ENCODE measurements around the gene SOHLH2.

Gene SOHLH2

GRCh38 chr13:36131222-36131930 lies 83.0 kb downstream of the SOHLH2 start, which contains the start of gene DCLK1:
TSS of gene DCLK1 (minus strand) at chr13:36131382.
- Histone ChIP-seq H3F3A (ENCODE audit: insufficient read depth, low read length) (no peaks in the 10 kb centered on the region), H3K9ac (ENCODE audit: low read length) (no peak within 1 kb of the TSS), H3K27ac (ENCODE audit: low read depth, low read length, poor library complexity, severe bottlenecking) (no peak within 1 kb of the TSS), H3K9me2 (ENCODE audit: low read depth, low read length) (no peaks in the 10 kb centered on the region), H3K79me2 (ENCODE audit: insufficient read depth, low read length) (no peaks in the 10 kb centered on the region), H3K4me2 (ENCODE audit: low read length) (no peak within 1 kb of the TSS), H3K4me1 (ENCODE audit: insufficient read depth, low read length, severe bottlenecking) (no peaks in the 10 kb centered on the region), H3K27me3 (ENCODE audit: insufficient read depth, low read length) (no peaks in the 10 kb centered on the region), H3K4me3 (ENCODE audit: low read depth, low read length, poor library complexity, severe bottlenecking) (no peak within 1 kb of the TSS), H3K36me3 (ENCODE audit: insufficient read depth, low read length) (no peaks in the 10 kb centered on the region), H2AFZ (ENCODE audit: low read length) (no peak within 1 kb of the TSS), H4K20me1 (ENCODE audit: insufficient read depth, low read length) (no peaks in the 10 kb centered on the region), H3K9me3 (ENCODE audit: low read length) (no peaks in the 10 kb centered on the region)
- no peak for TF ChIP-seq CTCF (IDR thresholded peaks at IDR 0.05; ENCODE audit: low read length)
- TF ChIP-seq EZH2 (IDR thresholded peaks at IDR 0.05; ENCODE audit: borderline replicate concordance, low read length): no peak

GRCh38 chr13:36130552-36131221 lies 83.7 kb downstream of the SOHLH2 start:
- Histone ChIP-seq H3K4me1 (ENCODE audit: insufficient read depth, low read length, severe bottlenecking) (no peaks in the 10 kb centered on the region), H3K4me3 (ENCODE audit: low read depth, low read length, poor library complexity, severe bottlenecking) (no peak overlapping the region), H3K36me3 (ENCODE audit: insufficient read depth, low read length) (no peaks in the 10 kb centered on the region), H4K20me1 (ENCODE audit: insufficient read depth, low read length) (no peaks in the 10 kb centered on the region), H2AFZ (ENCODE audit: low read length) (no peak overlapping the region), H3K79me2 (ENCODE audit: insufficient read depth, low read length) (no peaks in the 10 kb centered on the region), H3K27me3 (ENCODE audit: insufficient read depth, low read length) (no peaks in the 10 kb centered on the region), H3K9ac (ENCODE audit: low read length) (no peak overlapping the region), H3F3A (ENCODE audit: insufficient read depth, low read length) (no peaks in the 10 kb centered on the region), H3K9me2 (ENCODE audit: low read depth, low read length) (no peaks in the 10 kb centered on the region), H3K27ac (ENCODE audit: low read depth, low read length, poor library complexity, severe bottlenecking) (no peak overlapping the region), H3K4me2 (ENCODE audit: low read length) (no peak overlapping the region), H3K9me3 (ENCODE audit: low read length) (no peaks in the 10 kb centered on the region)
- TF ChIP-seq CTCF (IDR thresholded peaks at IDR 0.05; ENCODE audit: low read length) (no peak), EZH2 (IDR thresholded peaks at IDR 0.05; ENCODE audit: borderline replicate concordance, low read length) (no peak)

GRCh38 chr13:36130193-36130551 lies 84.2 kb downstream of the SOHLH2 start:
- no peaks in the 10 kb centered on the region for H3K36me3 ChIP-seq (ENCODE audit: insufficient read depth, low read length)
- no peak for TF ChIP-seq CTCF (IDR thresholded peaks at IDR 0.05; ENCODE audit: low read length)
- no peak for TF ChIP-seq EZH2 (IDR thresholded peaks at IDR 0.05; ENCODE audit: borderline replicate concordance, low read length)
- no peaks in the 10 kb centered on the region for H3K9me3 ChIP-seq (ENCODE audit: low read length)
- no peak overlapping the region for H3K4me3 ChIP-seq (ENCODE audit: low read depth, low read length, poor library complexity, severe bottlenecking)
- H3K9ac ChIP-seq (ENCODE audit: low read length): no peak overlapping the region
- H3K4me1 ChIP-seq (ENCODE audit: insufficient read depth, low read length, severe bottlenecking): no peaks in the 10 kb centered on the region
- H2AFZ ChIP-seq (ENCODE audit: low read length): no peak overlapping the region
- no peaks in the 10 kb centered on the region for H3K27me3 ChIP-seq (ENCODE audit: insufficient read depth, low read length)
- no peaks in the 10 kb centered on the region for H3K79me2 ChIP-seq (ENCODE audit: insufficient read depth, low read length)
- no peaks in the 10 kb centered on the region for H4K20me1 ChIP-seq (ENCODE audit: insufficient read depth, low read length)
- H3K4me2 ChIP-seq (ENCODE audit: low read length): no peak overlapping the region
- H3K9me2 ChIP-seq (ENCODE audit: low read depth, low read length): no peaks in the 10 kb centered on the region
- no peak overlapping the region for H3K27ac ChIP-seq (ENCODE audit: low read depth, low read length, poor library complexity, severe bottlenecking)
- no peaks in the 10 kb centered on the region for H3F3A ChIP-seq (ENCODE audit: insufficient read depth, low read length)
